ENCODE results near the gene OTOGL.

Gene OTOGL

GRCh38 chr12:80257920-80258319 is 158.6 kb downstream of the OTOGL start:
- no peak for DNase-seq (ENCODE audit: low read depth)
- TF ChIP-seq, protein P1, sequence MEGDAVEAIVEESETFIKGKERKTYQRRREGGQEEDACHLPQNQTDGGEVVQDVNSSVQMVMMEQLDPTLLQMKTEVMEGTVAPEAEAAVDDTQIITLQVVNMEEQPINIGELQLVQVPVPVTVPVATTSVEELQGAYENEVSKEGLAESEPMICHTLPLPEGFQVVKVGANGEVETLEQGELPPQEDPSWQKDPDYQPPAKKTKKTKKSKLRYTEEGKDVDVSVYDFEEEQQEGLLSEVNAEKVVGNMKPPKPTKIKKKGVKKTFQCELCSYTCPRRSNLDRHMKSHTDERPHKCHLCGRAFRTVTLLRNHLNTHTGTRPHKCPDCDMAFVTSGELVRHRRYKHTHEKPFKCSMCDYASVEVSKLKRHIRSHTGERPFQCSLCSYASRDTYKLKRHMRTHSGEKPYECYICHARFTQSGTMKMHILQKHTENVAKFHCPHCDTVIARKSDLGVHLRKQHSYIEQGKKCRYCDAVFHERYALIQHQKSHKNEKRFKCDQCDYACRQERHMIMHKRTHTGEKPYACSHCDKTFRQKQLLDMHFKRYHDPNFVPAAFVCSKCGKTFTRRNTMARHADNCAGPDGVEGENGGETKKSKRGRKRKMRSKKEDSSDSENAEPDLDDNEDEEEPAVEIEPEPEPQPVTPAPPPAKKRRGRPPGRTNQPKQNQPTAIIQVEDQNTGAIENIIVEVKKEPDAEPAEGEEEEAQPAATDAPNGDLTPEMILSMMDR (IDR thresholded peaks at IDR 0.05; ENCODE audit: insufficient read depth, low read depth, low read length, missing control alignments): no peak
- H3K4me3 ChIP-seq (ENCODE audit: low read depth, low read length): no peak overlapping the region

DNA sequence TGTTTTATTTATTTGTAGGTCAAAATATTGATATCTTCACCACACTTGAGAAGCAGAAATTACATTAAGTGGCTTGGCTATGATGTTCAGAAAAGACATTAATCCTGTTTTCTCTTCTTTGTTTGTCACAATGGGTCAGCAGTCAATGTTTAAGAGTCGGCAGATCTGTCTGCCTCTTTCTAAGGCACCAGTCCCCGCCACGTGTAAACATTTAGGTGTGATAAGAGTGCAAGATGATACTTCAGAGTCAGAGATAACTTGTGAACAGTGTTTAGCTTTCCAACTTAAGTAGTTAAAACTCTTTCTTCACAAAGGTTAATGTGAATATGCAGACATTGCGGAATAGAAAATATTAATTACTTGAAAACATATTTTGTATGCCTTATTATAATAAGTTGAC is 160.9 kb downstream of the OTOGL start:
- TF ChIP-seq, protein P1 (IDR thresholded peaks at IDR 0.05; ENCODE audit: insufficient read depth, low read depth, low read length, missing control alignments): no peak
- H3K4me3 ChIP-seq (ENCODE audit: low read depth, low read length): no peak overlapping the region
- DNase-seq (ENCODE audit: low read depth): no peak

DNA sequence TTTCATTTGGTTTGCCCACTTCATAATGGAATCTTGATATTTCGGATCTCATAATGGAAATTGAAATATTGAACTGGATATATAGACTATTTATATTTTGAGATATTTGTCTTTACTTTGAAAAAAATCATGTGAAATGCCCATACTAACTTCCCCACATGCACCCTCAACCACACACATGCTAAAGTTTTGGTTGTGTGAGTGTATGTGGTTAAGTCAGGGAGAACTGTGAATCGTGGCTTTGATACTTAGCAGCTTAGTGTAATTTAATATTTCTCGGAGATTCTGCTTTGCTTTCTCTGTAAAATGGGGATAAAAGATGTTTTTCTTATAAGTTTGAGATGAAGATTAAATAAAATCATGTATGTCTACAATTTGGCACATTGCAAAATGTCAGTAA is 162.1 kb downstream of the OTOGL start:
- H3K4me3 ChIP-seq (ENCODE audit: low read depth, low read length): no peak overlapping the region
- TF ChIP-seq, protein P1 (IDR thresholded peaks at IDR 0.05; ENCODE audit: insufficient read depth, low read depth, low read length, missing control alignments): no peak
- no peak for DNase-seq (ENCODE audit: low read depth)

GRCh38 chr12:80262346-80262745 is 163.0 kb downstream of the OTOGL start:
- TF ChIP-seq, protein P1 (IDR thresholded peaks at IDR 0.05; ENCODE audit: insufficient read depth, low read depth, low read length, missing control alignments): no peak
- DNase-seq (ENCODE audit: low read depth): no peak
- no peak overlapping the region for H3K4me3 ChIP-seq (ENCODE audit: low read depth, low read length)

DNA sequence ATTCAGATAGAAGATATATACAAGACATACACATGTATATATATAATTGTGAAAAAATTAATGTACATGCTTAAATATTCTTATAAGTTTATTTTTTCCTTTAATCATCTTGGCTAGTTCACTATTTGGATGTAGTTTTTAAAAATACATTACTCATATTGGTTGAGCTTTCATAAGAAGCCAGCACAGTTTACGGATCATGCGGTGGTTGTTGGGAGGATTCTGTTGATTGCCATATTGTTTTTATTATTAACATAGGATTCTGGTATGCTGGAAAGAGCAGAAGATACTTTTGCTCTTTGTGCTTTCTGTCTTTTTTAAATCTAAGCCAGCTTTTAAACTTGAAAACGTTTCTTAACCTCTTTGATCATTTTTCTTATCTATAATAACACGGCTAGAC is 163.4 kb downstream of the OTOGL start:
- no peak overlapping the region for H3K4me3 ChIP-seq (ENCODE audit: low read depth, low read length)
- TF ChIP-seq, protein P1 (IDR thresholded peaks at IDR 0.05; ENCODE audit: insufficient read depth, low read depth, low read length, missing control alignments): no peak
- DNase-seq (ENCODE audit: low read depth): no peak

DNA sequence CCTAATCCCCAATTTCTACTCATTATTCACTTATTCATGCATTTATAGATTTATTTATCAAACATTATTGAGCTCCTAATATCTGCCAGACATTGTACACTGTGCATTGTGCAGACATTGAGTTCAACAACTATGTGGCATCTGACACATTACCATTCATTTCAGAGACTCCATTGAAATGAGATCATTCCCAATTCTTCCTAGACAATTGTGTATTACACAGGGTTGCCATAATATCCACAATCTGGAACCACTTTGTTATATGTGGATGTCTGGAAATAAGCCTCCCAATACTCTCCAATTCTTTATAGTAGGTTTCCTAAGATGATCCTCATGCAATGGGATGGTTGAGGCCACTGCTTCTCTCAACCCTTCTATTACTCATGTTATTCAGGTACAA is 165.0 kb downstream of the OTOGL start:
- TF ChIP-seq, protein P1 (IDR thresholded peaks at IDR 0.05; ENCODE audit: insufficient read depth, low read depth, low read length, missing control alignments): no peak
- no peak overlapping the region for H3K4me3 ChIP-seq (ENCODE audit: low read depth, low read length)

GRCh38 chr12:80264891-80265290 is 165.6 kb downstream of the OTOGL start:
- H3K4me3 ChIP-seq (ENCODE audit: low read depth, low read length): no peak overlapping the region
- DNase-seq (ENCODE audit: low read depth): no peak
- TF ChIP-seq, protein P1 (IDR thresholded peaks at IDR 0.05; ENCODE audit: insufficient read depth, low read depth, low read length, missing control alignments): no peak

More for the DNA sequence above, 165.0 kb downstream of the OTOGL start:
- DNase-seq (ENCODE audit: low read depth): no peak
